OCI-LY1 (cell line): ENCODE data around the gene TCEAL7.

Source experiments
- EZH2 ChIP-seq: fragments of 200-600 bp; sonication (generic), shearing (Covaris generic); IDR thresholded peaks from 2 replicates; pipeline ENCODE4 v1.8.0; 2017; ENCODE audit warnings: borderline replicate concordance, mixed run types, mild to moderate bottlenecking, antibody characterized with exemption, low read length, moderate library complexity, mixed read lengths
- TF ChIP-seq, protein P1 (sequence below): fragments of 200-600 bp; sonication (generic), shearing (Covaris generic); IDR thresholded peaks from 2 replicates; pipeline ENCODE4 v1.5.1; 2017; ENCODE audit warnings: mild to moderate bottlenecking, antibody characterized with exemption, low read length, moderate library complexity, mixed read lengths

DNA sequence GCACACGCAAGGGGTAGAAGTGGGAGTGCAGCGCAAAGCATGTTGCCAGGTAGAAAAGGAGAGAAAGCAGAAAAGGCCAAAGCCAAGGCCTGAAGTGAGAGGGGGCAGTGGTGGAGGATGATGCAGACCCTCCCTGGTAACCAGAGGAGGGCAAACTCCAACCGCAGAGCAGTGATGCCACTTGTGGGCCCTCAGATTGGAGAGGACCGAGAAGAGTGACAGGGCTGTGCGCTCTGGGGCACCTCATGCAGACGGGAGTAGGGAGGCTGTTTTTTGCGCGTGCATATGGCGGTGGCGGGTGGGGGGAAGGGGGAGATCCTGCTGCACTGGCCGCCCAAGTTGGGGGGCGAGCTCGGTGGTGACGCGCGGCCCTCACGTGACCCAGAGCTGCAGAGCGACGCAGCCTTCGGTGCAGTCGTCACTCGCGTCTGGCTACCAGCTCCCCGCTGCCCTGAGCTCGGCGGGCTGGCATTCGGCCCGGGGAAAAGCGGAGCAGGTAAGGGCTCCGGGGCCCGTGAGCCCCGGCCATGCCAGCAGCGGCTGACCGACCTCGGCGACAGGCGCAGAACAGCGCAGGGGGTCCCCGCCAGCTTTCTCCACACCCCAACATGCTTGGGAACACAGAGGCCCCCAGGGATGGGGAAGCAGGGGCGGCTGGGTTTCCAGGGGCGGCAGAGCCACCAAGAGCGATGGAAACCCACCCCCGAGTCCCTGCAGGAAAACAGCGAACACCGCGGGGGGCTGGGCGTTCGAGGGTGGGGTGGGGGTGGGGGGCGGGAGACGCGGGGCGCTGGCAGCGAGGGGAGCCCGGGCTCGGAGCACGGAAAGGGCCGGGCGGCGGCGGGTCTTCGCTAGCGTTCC lies 46.3 kb downstream of the TCEAL7 start, which contains the start of gene BEX3:
- TF ChIP-seq, protein P1, sequence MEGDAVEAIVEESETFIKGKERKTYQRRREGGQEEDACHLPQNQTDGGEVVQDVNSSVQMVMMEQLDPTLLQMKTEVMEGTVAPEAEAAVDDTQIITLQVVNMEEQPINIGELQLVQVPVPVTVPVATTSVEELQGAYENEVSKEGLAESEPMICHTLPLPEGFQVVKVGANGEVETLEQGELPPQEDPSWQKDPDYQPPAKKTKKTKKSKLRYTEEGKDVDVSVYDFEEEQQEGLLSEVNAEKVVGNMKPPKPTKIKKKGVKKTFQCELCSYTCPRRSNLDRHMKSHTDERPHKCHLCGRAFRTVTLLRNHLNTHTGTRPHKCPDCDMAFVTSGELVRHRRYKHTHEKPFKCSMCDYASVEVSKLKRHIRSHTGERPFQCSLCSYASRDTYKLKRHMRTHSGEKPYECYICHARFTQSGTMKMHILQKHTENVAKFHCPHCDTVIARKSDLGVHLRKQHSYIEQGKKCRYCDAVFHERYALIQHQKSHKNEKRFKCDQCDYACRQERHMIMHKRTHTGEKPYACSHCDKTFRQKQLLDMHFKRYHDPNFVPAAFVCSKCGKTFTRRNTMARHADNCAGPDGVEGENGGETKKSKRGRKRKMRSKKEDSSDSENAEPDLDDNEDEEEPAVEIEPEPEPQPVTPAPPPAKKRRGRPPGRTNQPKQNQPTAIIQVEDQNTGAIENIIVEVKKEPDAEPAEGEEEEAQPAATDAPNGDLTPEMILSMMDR, result no peak
- TF ChIP-seq EZH2, result no peak
